B cell (primary cell): ENCODE data around the gene RHOBTB1.

Source experiments
- CTCF ChIP-seq: fragments of 200-600 bp; IDR thresholded peaks from one replicate; pipeline ENCODE4 v1.8.0; 2022; ENCODE audit warnings: antibody characterized with exemption, mild to moderate bottlenecking
- EZH2 ChIP-seq: IDR thresholded peaks from 2 replicates; pipeline ENCODE4 v1.6.1; 2012; ENCODE audit warnings: borderline replicate concordance, low read depth, mild to moderate bottlenecking, moderate library complexity, low read length; ENCODE audit not compliant: insufficient read depth, poor library complexity, severe bottlenecking

DNA sequence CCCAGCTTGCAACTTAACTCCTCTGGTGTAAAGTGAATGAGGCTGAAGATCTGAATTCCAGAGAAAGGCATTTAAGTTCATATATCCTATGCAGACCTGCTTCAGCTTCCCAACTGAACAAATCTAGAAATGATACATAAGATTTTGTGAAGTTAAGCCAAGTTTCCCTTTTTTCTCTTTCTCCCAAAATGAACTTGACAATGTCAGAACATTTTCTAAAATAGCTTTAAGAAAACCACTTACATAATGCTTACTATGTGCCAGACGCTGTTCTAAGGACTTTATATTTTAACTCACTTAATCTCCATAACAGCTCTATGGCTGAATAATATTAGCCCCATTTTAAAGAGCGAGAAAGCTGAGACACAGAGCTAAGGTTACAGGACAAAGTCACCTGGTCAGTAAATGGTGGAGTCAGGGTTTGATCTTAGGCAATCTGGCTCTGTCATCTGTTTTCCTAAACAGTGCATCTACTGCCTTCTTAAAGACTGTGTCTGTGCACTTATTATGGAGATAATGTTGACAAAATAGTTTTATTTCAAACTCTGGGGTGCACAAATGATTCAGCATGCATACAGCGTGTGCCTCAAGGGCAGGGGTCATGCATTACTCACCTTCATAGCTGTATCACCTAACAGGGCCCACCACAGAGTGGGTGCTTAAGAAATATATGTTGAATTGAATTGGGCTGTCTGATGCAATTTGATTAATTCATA, 66.8 kb downstream of the RHOBTB1 start:
- TF ChIP-seq CTCF (no peak), EZH2 (no peak)
